K562 (cell line): ENCODE measurements around the gene B3GALT6. TPM values are rescaled to one million over a fixed set of nuclear protein-coding genes. Genes with fewer than 3 reads are reported as not detected.

Source experiments
- ATAC-seq: fragments of 200-7000 bp; cut with Tn5 transposase; 3 replicates; pipeline ENCODE4 v1.9.1; 2020; ENCODE audit warnings: moderate library complexity
- BruUV-seq: library from RNA; stranded (reverse); fragments of 400-500 nt; replicated peaks from 2 replicates; lab custom pipeline; 2021; lab: Mats Ljungman, UMichigan
- CTCF ChIA-PET: fragments of 300-600 bp; formaldehyde crosslinking; extraction: SDS; loops from one replicate; lab custom pipeline; 2021; ENCODE audit warnings: low intra/inter-chr PET ratio; lab: Yijun Ruan, JAX
- POLR2A ChIA-PET: fragments of 300-600, 350-650 bp; sonication (Branson Sonifier 250); formaldehyde crosslinking; extraction: SDS; loops from one replicate; lab custom pipeline; 2021; ENCODE audit warnings: antibody characterized with exemption, inconsistent platforms; lab: Yijun Ruan, JAX
- DNase-seq, 4 experiments: peaks; one replicate each; pipeline versions ENCODE4 v3.0.0 to v3.0.0-alpha.2; 2011 to 2018; ENCODE audit warnings: low spot score in 3 of 4, mixed read lengths in 3 of 4; ENCODE audit errors: extremely low read depth in 1 of 4
- FAIRE-seq: peaks from 2 replicates; lab custom pipeline; 2011; peaks lifted over from hg19 to GRCh38; lab: Jason Lieb, UNC
- H2AFZ ChIP-seq: 2 replicates; pipeline ENCODE4 v1.6.0; 2011; ENCODE audit warnings: low read depth, low read length, control low read depth, inconsistent platforms
- H3K27ac ChIP-seq: fragments of 200-600 bp; 3 replicates; pipeline ENCODE4 v1.8.0; 2011; ENCODE audit warnings: low read depth, mild to moderate bottlenecking, control low read depth, inconsistent platforms, low read length, moderate library complexity, mixed read lengths; ENCODE audit errors: extremely low read depth
- H3K27me3 ChIP-seq, 2 experiments: fragments of 300-600 bp in 1 of 2; 2 replicates in 1 of 2; 3 replicates in 1 of 2; pipeline versions ENCODE4 v1.6.0 to v1.8.0; 2011; ENCODE audit warnings: inconsistent platforms in 2 of 2, low read length in 2 of 2, mild to moderate bottlenecking in 1 of 2, mixed read lengths in 1 of 2, moderate library complexity in 1 of 2; ENCODE audit not compliant: control insufficient read depth in 2 of 2, insufficient read depth in 2 of 2
- H3K36me3 ChIP-seq: fragments of 300-600 bp; 3 replicates; pipeline ENCODE4 v1.8.0; 2011; ENCODE audit warnings: mild to moderate bottlenecking, low read length, inconsistent platforms; ENCODE audit not compliant: control insufficient read depth, insufficient read depth
- H3K4me1 ChIP-seq, 2 experiments: fragments of 200-600 bp in 1 of 2; replicated peaks in 1 of 2; 2 replicates in 1 of 2; 3 replicates in 1 of 2; pipeline versions ENCODE4 v1.5.1 to v1.8.0; 2011; ENCODE audit warnings: inconsistent platforms in 2 of 2, low read length in 2 of 2, mild to moderate bottlenecking in 1 of 2, mixed read lengths in 1 of 2, moderate library complexity in 1 of 2; ENCODE audit not compliant: control insufficient read depth in 2 of 2, insufficient read depth in 2 of 2
- H3K4me2 ChIP-seq: 2 replicates; pipeline ENCODE4 v1.6.1; 2011; ENCODE audit warnings: low read length, control low read depth, inconsistent platforms, mixed read lengths; ENCODE audit not compliant: insufficient read depth
- H3K4me3 ChIP-seq: fragments of 200-600 bp; sonication (generic), shearing (Covaris generic); 2 replicates; pipeline ENCODE4 v1.5.1; 2016; ENCODE audit warnings: control low read depth, inconsistent platforms
- H3K79me2 ChIP-seq: fragments of 200-600 bp; 3 replicates; pipeline ENCODE4 v1.8.0; 2011; ENCODE audit warnings: low read length, inconsistent platforms; ENCODE audit not compliant: control insufficient read depth, insufficient read depth
- H3K9ac ChIP-seq, 2 experiments: 2 replicates each; pipeline versions ENCODE4 v1.6.0 to v1.6.1; 2011; ENCODE audit warnings: low read depth in 2 of 2, low read length in 2 of 2, control low read depth in 1 of 2, inconsistent platforms in 1 of 2, mild to moderate bottlenecking in 1 of 2, mixed read lengths in 1 of 2; ENCODE audit not compliant: insufficient read depth in 1 of 2
- H3K9me1 ChIP-seq: one replicate; pipeline ENCODE4 v1.6.0; 2011; ENCODE audit warnings: inconsistent platforms, mild to moderate bottlenecking, low read length, moderate library complexity; ENCODE audit not compliant: control insufficient read depth, insufficient read depth
- H3K9me3 ChIP-seq: replicated peaks from 2 replicates; pipeline ENCODE4 v1.5.1; 2011; ENCODE audit warnings: low read depth, low read length, inconsistent platforms; ENCODE audit not compliant: control insufficient read depth, insufficient read depth
- H4K20me1 ChIP-seq: replicated peaks from 2 replicates; pipeline ENCODE4 v1.6.1; 2011; ENCODE audit warnings: low read length, inconsistent platforms, mixed read lengths; ENCODE audit not compliant: control insufficient read depth, insufficient read depth
- BCL6 ChIP-seq: fragments of 250-450 bp; sonication (Bioruptor Pico); IDR thresholded peaks from 2 replicates; pipeline ENCODE4 v1.4.0; 2020
- CAMTA2 ChIP-seq: fragments of 250-450 bp; sonication (Bioruptor Pico); conservative IDR thresholded peaks from 2 replicates; pipeline ENCODE4 v1.5.1; 2022
- CHCHD3 ChIP-seq: fragments of 250-450 bp; sonication (Bioruptor Pico); IDR thresholded peaks from 2 replicates; pipeline ENCODE4 v2.1.2; 2022; ENCODE audit warnings: mild to moderate bottlenecking
- CSDE1 ChIP-seq, 2 experiments: fragments of 450-650 bp; IDR thresholded peaks; 2 replicates each; pipeline ENCODE4 v1.6.1; 2016; ENCODE audit warnings: mild to moderate bottlenecking in 1 of 2
- JUN ChIP-seq, 2 experiments: sonication (generic) in 1 of 2; formaldehyde crosslinking in 1 of 2; IDR thresholded peaks; 2 replicates each; pipeline versions ENCODE4 v1.6.1 to v1.8.0; 2012 to 2022; ENCODE audit warnings: borderline replicate concordance in 2 of 2, mild to moderate bottlenecking in 2 of 2, improper control_type of control experiment in 1 of 2, low read depth in 1 of 2, low read length in 1 of 2, missing genetic modification reagents in 1 of 2
- KLF6 ChIP-seq: fragments of 250-450 bp; sonication (Bioruptor Pico); IDR thresholded peaks from 2 replicates; pipeline ENCODE4 v1.4.0; 2020; ENCODE audit warnings: mild to moderate bottlenecking, moderate library complexity, borderline replicate concordance
- MAX ChIP-seq: sonication (generic); formaldehyde crosslinking; IDR thresholded peaks from 2 replicates; pipeline ENCODE4 v1.9.0; 2022; ENCODE audit warnings: mild to moderate bottlenecking, missing genetic modification reagents
- PCBP2 ChIP-seq: fragments of 200-400 bp; formaldehyde crosslinking; IDR thresholded peaks from 2 replicates; pipeline ENCODE4 v1.6.1; 2018; ENCODE audit warnings: low read length, low read depth, mild to moderate bottlenecking, moderate library complexity; ENCODE audit not compliant: poor library complexity, severe bottlenecking
- PRPF4 ChIP-seq: fragments of 200-400 bp; formaldehyde crosslinking; IDR thresholded peaks from one replicate; pipeline ENCODE4 v1.6.1; 2017; ENCODE audit warnings: low read length, low read depth, mild to moderate bottlenecking; ENCODE audit not compliant: insufficient read depth, poor library complexity, severe bottlenecking
- RBM17 ChIP-seq: fragments of 200-400 bp; formaldehyde crosslinking; IDR thresholded peaks from 2 replicates; pipeline ENCODE4 v1.6.1; 2017; ENCODE audit warnings: low read depth, mild to moderate bottlenecking, low read length, borderline replicate concordance
- RBM22 ChIP-seq: fragments of 200-400 bp; formaldehyde crosslinking; IDR thresholded peaks from 2 replicates; pipeline ENCODE4 v1.6.1; 2018; ENCODE audit warnings: low read length, low read depth; ENCODE audit not compliant: poor library complexity, severe bottlenecking
- RBM39 ChIP-seq: fragments of 200-400 bp; formaldehyde crosslinking; optimal IDR thresholded peaks from 2 replicates; pipeline ENCODE3; 2018; ENCODE audit warnings: low read depth, low read length
- TCF7 ChIP-seq: sonication (generic); IDR thresholded peaks from 2 replicates; pipeline ENCODE4 v1.6.1; 2016; ENCODE audit warnings: antibody characterized with exemption, borderline replicate concordance
- TFAM ChIP-seq: fragments of 250-450 bp; sonication (Bioruptor Pico); conservative IDR thresholded peaks from 2 replicates; pipeline ENCODE4 v1.5.0; 2021; ENCODE audit warnings: mild to moderate bottlenecking, moderate library complexity
- TSC22D4 ChIP-seq: fragments of 450-650 bp; IDR thresholded peaks from 2 replicates; pipeline ENCODE4 v1.6.1; 2016; ENCODE audit warnings: missing genetic modification characterization, missing biosample characterization, control low read depth
- ZFP36 ChIP-seq: fragments of 150-350 bp; IDR thresholded peaks from 2 replicates; pipeline ENCODE4 v1.6.1; 2018; ENCODE audit warnings: low read length, low read depth; ENCODE audit not compliant: partially characterized antibody
- ZNF282 ChIP-seq: sonication (generic); formaldehyde crosslinking; IDR thresholded peaks from 2 replicates; pipeline ENCODE4 v1.8.1; 2023; ENCODE audit warnings: missing genetic modification reagents
- ZNF408 ChIP-seq: fragments of 250-450 bp; sonication (Bioruptor Pico); IDR thresholded peaks from 2 replicates; pipeline ENCODE4 v1.4.0; 2020; ENCODE audit warnings: low read depth, mild to moderate bottlenecking, moderate library complexity
- WGBS: fragments of 100-300 bp; shearing (Covaris generic); methylation state at CpG from one replicate; pipeline ENCODE4 v1.1.6; 2016; ENCODE audit warnings: low coverage, mixed read lengths; ENCODE audit not compliant: insufficient coverage; ENCODE audit errors: missing lambda C conversion rate; 5-methylcytosine and 5-hydroxymethylcytosine counted together
- in situ Hi-C: fragments of 300-500 bp; cut with MboI; formaldehyde crosslinking; loops from 4 replicates; pipeline ENCODE4 v1.15.0; 2018; ENCODE audit warnings: inconsistent platforms, mixed read lengths
- intact Hi-C: fragments of 100-400 bp; cut with micrococcal nuclease; formaldehyde crosslinking; loops from 2 replicates; pipeline ENCODE4 v1.14.2; 2022
- polyA plus RNA-seq, 8 experiments: library from polyadenylated mRNA; depleted of rRNA in 4 of 8; stranded (reverse) in 5 of 8; unstranded in 3 of 8; fragments of >200 nt; fragmentation: Nextera tagmentation in 2 of 8; fragmentation: Illumina TruSeq in 1 of 8; extraction: Ambion mirVana in 2 of 8; extraction: Trizol in 1 of 8; gene quantifications; 2 replicates each; pipeline versions ENCODE4 v1.2.1 to v1.2.3, GENCODE V29; 2011 to 2014; ENCODE audit warnings: inconsistent platforms in 1 of 8, missing spikeins in 1 of 8
- total RNA-seq, 7 experiments: library from RNA; depleted of rRNA in 6 of 7; stranded (reverse); fragments of >200 nt in 6 of 7; fragmentation: Illumina TruSeq in 2 of 7; extraction: Trizol in 2 of 7; gene quantifications; 2 replicates each; pipeline versions ENCODE4 v1.2.1 to v1.2.3, GENCODE V29; 2011 to 2021; ENCODE audit warnings: low replicate concordance in 1 of 7
- TF ChIP-seq, protein P1 (sequence below): fragments of 150-350 bp; IDR thresholded peaks from 2 replicates; pipeline ENCODE4 v1.6.1; 2014; ENCODE audit warnings: low read depth, mild to moderate bottlenecking, low read length, borderline replicate concordance

Gene B3GALT6
- total and polyA plus RNA-seq, 9 of the 15 experiments (the other 6 are each of a cell fraction or from before 2014, with no cell fraction given): 0.68 to 29.8 (median 9.9) TPM

GRCh38 chr1:1278620-1279019 is 46.6 kb downstream of the B3GALT6 start:
- no peak for DNase-seq
- no peaks in the 10 kb centered on the region for H3K9me3 ChIP-seq
- H3K27ac ChIP-seq: no peak overlapping the region
- no peak overlapping the region for H3K9ac ChIP-seq
- no peak overlapping the region for H3K4me2 ChIP-seq
- no peaks in the 10 kb centered on the region; a peak in 1 of 5 replicates for H3K27me3 ChIP-seq
- peaks cover 0 to 41% of the 10 kb centered on the region in 2 experiments; a peak in 3 of 5 replicates for H3K4me1 ChIP-seq
- POLR2A ChIA-PET: interaction anchor here (0.6 to 1.4 kb wide), 3 partner anchors 90 to 502 kb away, joined by 3 read pairs; partner anchors contain the start of gene AURKAIP1
- intact Hi-C loops: no loop called here
- no peak overlapping the region for H3K4me3 ChIP-seq
- no peak for ATAC-seq
- FAIRE-seq: no peak
- CTCF ChIA-PET: no interaction called here
- WGBS: 67% methylated on average over 13 of the region's 13 CpGs
- in situ Hi-C loops: no loop called here
- H4K20me1 ChIP-seq: no peaks in the 10 kb centered on the region
- H3K9me1 ChIP-seq: no peaks in the 10 kb centered on the region
- H3K36me3 ChIP-seq: no peaks in the 10 kb centered on the region
- TF ChIP-seq CHCHD3: no peak
- no peak for TF ChIP-seq TFAM (CRISPR knock-in tag)
- no peak for TF ChIP-seq RBM39
- TF ChIP-seq KLF6 (CRISPR knock-in tag): no peak
- no peak for TF ChIP-seq ZFP36
- TF ChIP-seq ZNF282 (CRISPR knock-in tag): no peak
- TF ChIP-seq, protein P1, sequence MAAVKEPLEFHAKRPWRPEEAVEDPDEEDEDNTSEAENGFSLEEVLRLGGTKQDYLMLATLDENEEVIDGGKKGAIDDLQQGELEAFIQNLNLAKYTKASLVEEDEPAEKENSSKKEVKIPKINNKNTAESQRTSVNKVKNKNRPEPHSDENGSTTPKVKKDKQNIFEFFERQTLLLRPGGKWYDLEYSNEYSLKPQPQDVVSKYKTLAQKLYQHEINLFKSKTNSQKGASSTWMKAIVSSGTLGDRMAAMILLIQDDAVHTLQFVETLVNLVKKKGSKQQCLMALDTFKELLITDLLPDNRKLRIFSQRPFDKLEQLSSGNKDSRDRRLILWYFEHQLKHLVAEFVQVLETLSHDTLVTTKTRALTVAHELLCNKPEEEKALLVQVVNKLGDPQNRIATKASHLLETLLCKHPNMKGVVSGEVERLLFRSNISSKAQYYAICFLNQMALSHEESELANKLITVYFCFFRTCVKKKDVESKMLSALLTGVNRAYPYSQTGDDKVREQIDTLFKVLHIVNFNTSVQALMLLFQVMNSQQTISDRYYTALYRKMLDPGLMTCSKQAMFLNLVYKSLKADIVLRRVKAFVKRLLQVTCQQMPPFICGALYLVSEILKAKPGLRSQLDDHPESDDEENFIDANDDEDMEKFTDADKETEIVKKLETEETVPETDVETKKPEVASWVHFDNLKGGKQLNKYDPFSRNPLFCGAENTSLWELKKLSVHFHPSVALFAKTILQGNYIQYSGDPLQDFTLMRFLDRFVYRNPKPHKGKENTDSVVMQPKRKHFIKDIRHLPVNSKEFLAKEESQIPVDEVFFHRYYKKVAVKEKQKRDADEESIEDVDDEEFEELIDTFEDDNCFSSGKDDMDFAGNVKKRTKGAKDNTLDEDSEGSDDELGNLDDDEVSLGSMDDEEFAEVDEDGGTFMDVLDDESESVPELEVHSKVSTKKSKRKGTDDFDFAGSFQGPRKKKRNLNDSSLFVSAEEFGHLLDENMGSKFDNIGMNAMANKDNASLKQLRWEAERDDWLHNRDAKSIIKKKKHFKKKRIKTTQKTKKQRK: no peak
- no peak for TF ChIP-seq PRPF4
- TF ChIP-seq ZNF408 (CRISPR knock-in tag): no peak
- no peak for TF ChIP-seq PCBP2
- no peak for TF ChIP-seq JUN (IDR thresholded peaks at IDR 0.05; ENCODE audit: borderline replicate concordance, low read depth, low read length)
- TF ChIP-seq JUN (CRISPR knock-in tag; IDR thresholded peaks at IDR 0.05; ENCODE audit: borderline replicate concordance): no peak
- no peak for TF ChIP-seq TSC22D4 (tag)
- TF ChIP-seq CSDE1 (IDR thresholded peaks at IDR 0.05): no peak
- TF ChIP-seq RBM22: no peak
- TF ChIP-seq CAMTA2 (CRISPR knock-in tag): no peak
- no peak for TF ChIP-seq TCF7
- TF ChIP-seq BCL6 (CRISPR knock-in tag): no peak
- no peak for TF ChIP-seq RBM17
- no peak for TF ChIP-seq MAX
- H2AFZ ChIP-seq: no peak overlapping the region
- peaks cover 8% of the 10 kb centered on the region for H3K79me2 ChIP-seq
- no TSS peak for BruUV-seq
